ENCODE results near the gene RBMS3.
A peak's percentile ranks its signal among the peaks of the same experiment; 100 is the strongest.
"Not testable (repeated sequence)": the region's sequence is repeated elsewhere in the genome, so short reads cannot be mapped to it uniquely, and the experiment has no call there.

The RBMS3 gene

DNA sequence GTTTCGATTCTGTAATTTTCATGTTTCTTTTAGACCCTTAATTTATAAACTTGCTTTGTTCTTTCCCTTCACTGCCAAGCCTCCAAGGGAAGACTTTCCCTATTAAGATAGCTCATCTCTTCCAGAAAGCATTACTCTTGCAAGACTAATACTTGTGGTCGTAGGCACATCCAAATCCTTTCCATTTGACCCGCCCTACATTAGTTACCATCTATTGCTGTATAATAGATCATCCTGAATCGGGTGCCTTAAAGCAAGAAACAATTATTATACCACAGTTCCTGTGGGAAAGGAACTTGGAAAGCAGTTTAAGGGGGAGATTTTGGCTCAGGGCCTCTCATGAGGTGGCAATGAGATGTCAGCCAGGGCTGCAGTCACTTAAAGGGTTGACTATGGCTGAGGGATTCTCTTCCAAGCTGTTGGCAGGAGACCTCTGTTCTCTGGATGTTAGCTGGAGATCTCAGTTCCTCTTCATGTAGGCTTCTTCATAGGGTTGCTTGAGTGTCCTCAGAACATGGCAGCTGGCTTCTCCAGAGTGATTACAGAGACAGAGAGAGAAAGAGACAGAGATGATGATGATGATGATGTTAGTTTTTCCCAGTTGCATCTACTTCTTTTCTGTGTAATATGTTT, 755.2 kb downstream of the RBMS3 start:
- no peak overlapping the region for H3K4me3 ChIP-seq (replicated peaks; ENCODE audit: low read depth, low read length)
- no peaks in the 10 kb centered on the region for H3K36me3 ChIP-seq (ENCODE audit: control insufficient read depth, insufficient read depth, low read length)
- H3K27me3 ChIP-seq (replicated peaks; ENCODE audit: control insufficient read depth, insufficient read depth, low read length) = no peaks in the 10 kb centered on the region; the same call in 1 of the 2 replicates
- TF ChIP-seq, protein P1, sequence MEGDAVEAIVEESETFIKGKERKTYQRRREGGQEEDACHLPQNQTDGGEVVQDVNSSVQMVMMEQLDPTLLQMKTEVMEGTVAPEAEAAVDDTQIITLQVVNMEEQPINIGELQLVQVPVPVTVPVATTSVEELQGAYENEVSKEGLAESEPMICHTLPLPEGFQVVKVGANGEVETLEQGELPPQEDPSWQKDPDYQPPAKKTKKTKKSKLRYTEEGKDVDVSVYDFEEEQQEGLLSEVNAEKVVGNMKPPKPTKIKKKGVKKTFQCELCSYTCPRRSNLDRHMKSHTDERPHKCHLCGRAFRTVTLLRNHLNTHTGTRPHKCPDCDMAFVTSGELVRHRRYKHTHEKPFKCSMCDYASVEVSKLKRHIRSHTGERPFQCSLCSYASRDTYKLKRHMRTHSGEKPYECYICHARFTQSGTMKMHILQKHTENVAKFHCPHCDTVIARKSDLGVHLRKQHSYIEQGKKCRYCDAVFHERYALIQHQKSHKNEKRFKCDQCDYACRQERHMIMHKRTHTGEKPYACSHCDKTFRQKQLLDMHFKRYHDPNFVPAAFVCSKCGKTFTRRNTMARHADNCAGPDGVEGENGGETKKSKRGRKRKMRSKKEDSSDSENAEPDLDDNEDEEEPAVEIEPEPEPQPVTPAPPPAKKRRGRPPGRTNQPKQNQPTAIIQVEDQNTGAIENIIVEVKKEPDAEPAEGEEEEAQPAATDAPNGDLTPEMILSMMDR (IDR thresholded peaks at IDR 0.05; ENCODE audit: insufficient read depth, low read length, poor library complexity, severe bottlenecking) = no peak
- no peak for DNase-seq (ENCODE audit: extremely low read depth, insufficient read length)

DNA sequence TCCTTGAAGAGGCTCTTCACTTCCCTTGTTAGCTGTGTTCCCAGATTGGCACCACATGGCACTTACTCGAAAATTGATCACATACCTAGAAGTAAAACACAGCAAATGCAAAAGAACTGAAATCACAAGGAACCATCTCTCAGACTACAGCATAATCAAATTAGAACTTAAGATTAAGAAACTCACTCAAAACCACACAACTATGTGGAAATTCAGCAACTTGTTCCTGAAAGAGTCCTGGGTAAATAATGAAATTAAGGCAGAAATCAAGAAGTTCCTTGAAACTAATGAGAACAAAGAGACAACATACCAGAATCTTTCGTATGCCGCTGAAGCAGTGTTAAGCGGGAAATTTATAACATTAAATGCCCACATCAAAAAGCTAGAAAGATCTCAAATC, 759.3 kb downstream of the RBMS3 start:
- H3K27me3 ChIP-seq (replicated peaks; ENCODE audit: control insufficient read depth, insufficient read depth, low read length) = no peaks in the 10 kb centered on the region
- no peak for DNase-seq (ENCODE audit: extremely low read depth, insufficient read length)
- H3K36me3 ChIP-seq (ENCODE audit: control insufficient read depth, insufficient read depth, low read length) = no peaks in the 10 kb centered on the region
- H3K4me3 ChIP-seq (replicated peaks; ENCODE audit: low read depth, low read length) = no peak overlapping the region
- TF ChIP-seq, protein P1 (IDR thresholded peaks at IDR 0.05; ENCODE audit: insufficient read depth, low read length, poor library complexity, severe bottlenecking) = no peak

DNA sequence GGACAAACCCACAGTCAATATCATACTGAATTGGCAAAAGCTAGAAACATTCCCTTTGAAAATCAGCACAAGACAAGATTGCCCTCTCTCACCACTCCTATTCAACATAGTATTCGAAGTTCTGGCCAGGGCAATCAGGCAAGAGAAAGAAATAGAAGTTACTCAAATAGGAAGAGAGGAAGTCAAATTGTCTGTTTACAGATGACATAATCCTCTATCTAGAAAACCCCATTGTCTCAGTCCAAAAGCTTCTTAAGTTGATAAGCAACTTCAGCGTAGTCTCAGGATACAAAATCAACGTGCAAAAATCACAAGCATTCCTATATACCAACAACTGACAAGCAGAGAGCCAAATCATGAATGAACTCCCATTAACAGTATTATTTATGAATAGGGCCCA, 760.6 kb downstream of the RBMS3 start:
- H3K36me3 ChIP-seq (ENCODE audit: control insufficient read depth, insufficient read depth, low read length); H3K27me3 ChIP-seq (replicated peaks; ENCODE audit: control insufficient read depth, insufficient read depth, low read length); H3K4me3 ChIP-seq (replicated peaks; ENCODE audit: low read depth, low read length); DNase-seq (ENCODE audit: extremely low read depth, insufficient read length): not testable (repeated sequence)

DNA sequence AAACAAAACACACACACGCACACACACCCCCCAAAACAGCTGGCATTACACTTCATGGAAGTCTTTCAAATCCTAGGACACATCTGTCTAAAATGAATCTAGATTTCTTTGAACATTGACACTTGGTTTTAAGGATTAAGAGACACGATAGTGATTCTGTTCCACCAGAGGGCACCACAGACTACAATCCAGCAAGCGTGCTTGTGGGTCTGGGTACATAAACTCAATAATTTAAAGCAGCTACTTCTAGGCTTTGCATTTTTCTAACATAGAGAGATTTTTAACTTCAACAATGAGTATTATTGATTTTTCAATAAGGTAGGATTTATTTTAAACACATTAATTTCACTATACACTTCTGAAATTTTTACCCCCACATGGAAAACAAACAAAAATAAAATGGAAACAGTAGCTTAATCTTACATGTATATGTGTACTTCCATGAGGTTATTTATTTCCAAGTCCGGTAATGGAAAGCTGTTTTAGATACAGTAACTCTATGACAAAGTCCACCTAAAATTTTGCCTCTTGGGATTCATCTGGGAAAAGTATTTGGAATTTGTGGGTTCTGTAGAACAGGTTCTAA, 761.5 kb downstream of the RBMS3 start:
- Histone ChIP-seq H3K27me3 (replicated peaks; ENCODE audit: control insufficient read depth, insufficient read depth, low read length) (no peaks in the 10 kb centered on the region), H3K4me3 (replicated peaks; ENCODE audit: low read depth, low read length) (no peak overlapping the region), H3K36me3 (ENCODE audit: control insufficient read depth, insufficient read depth, low read length) (no peaks in the 10 kb centered on the region)
- no peak for DNase-seq (ENCODE audit: extremely low read depth, insufficient read length)
- TF ChIP-seq, protein P1 (IDR thresholded peaks at IDR 0.05; ENCODE audit: insufficient read depth, low read length, poor library complexity, severe bottlenecking) = peak; percentile 70

DNA sequence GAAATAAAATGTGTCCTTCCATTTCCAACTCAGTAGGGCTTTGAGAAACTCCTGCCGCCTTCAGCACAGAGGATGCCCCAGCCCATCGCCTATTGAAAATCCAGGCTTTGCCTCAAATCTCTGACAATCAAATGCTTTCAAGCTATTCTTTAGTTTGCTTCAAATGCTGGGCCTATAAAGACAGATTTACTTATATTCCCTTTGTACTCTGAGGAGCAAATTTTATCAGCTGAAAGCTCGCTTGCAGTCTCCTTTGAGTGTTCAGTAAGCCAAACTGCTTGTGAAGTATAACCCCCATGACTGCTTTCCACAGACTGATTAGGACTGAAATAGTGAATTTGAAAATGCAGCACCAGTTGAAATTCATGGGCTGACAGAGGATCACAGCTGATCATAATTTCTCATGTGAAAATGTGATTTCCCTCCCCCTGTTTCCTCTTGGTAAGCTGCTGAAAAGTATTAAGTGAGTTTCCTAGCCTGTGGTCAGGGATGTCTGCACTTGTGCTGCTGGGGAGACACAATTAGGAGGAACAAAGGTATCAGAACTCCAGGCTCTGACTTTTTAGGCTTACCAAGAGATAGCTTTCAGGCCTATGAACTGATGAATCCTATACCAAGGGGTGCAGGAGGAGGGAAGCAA, 762.2 kb downstream of the RBMS3 start:
- TF ChIP-seq, protein P1 (IDR thresholded peaks at IDR 0.05; ENCODE audit: insufficient read depth, low read length, poor library complexity, severe bottlenecking) = no peak
- Histone ChIP-seq H3K4me3 (replicated peaks; ENCODE audit: low read depth, low read length) (no peak overlapping the region), H3K27me3 (replicated peaks; ENCODE audit: control insufficient read depth, insufficient read depth, low read length) (no peaks in the 10 kb centered on the region), H3K36me3 (ENCODE audit: control insufficient read depth, insufficient read depth, low read length) (no peaks in the 10 kb centered on the region)
- no peak for DNase-seq (ENCODE audit: extremely low read depth, insufficient read length)

DNA sequence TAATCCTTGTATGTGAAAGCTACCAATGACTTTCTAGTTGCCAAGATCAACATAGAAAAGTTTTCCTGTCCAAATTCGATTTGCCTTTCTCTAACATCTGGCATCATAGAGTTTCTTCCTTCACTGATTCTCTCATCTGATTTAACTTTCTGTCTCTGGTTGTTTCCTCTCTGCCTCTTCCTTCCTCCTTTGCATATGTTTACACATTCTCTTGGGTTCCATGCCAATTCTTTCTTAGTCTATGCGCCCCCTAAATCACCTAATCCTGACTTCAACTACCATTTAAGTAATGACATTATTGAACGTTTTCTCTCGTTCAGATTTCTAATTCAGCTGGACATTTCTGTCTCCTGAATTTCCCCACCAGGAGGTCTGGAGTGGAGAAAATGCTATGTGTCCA, 763.6 kb downstream of the RBMS3 start:
- DNase-seq (ENCODE audit: extremely low read depth, insufficient read length) = no peak
- Histone ChIP-seq H3K27me3 (replicated peaks; ENCODE audit: control insufficient read depth, insufficient read depth, low read length) (no peaks in the 10 kb centered on the region), H3K4me3 (replicated peaks; ENCODE audit: low read depth, low read length) (no peak overlapping the region), H3K36me3 (ENCODE audit: control insufficient read depth, insufficient read depth, low read length) (no peaks in the 10 kb centered on the region)
- TF ChIP-seq, protein P1 (IDR thresholded peaks at IDR 0.05; ENCODE audit: insufficient read depth, low read length, poor library complexity, severe bottlenecking) = no peak
